SH-SY5Y (cell line): ENCODE results near the gene GSG1L.

ENCODE experiments used
- GATA2 ChIP-seq: IDR thresholded peaks from 2 replicates; pipeline ENCODE4 v1.6.1; 2011; ENCODE audit warnings: mild to moderate bottlenecking, low read depth, low read length
- GATA3 ChIP-seq: IDR thresholded peaks from 2 replicates; pipeline ENCODE4 v1.6.1; 2011; ENCODE audit warnings: low read depth, mild to moderate bottlenecking, low read length, moderate library complexity

- TF ChIP-seq GATA2: no peak
- TF ChIP-seq GATA3: no peak
These were observed 234.8 kb downstream of the GSG1L start for GRCh38 chr16:27828671-27829070.
